SHP77 treated with DMSO at 0.1 percent for 48 hours (cell line): ENCODE data around the gene MYO1C.
"Not testable (repeated sequence)": the region's sequence is repeated elsewhere in the genome, so short reads cannot be mapped to it uniquely, and the experiment has no call there.

Experiments
- DNase-seq: peaks from one replicate; lab custom pipeline; 2025; lab: John Stamatoyannopoulos, UW

Gene MYO1C

DNA sequence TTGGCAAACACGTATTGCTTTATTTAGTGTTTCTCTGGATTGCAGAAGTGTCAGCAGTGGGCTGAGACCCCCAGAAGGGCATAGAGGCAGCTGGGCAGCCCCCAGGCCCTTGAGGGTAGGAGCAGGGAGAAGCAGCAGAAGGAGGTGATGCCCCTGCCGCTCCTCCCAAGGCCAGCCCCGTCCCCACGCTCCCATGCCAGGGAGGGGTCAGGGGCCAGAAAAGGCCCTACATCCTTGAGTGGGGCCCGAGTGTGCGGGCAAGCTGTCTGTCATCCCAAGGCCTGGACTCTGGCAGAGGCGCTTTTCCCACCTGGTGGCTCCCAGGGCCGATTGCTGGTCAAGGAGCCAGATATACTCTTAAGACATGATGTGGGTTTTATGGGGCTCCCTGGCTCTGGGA lies 28.3 kb downstream of the MYO1C start:
- DNase-seq: no peak

DNA sequence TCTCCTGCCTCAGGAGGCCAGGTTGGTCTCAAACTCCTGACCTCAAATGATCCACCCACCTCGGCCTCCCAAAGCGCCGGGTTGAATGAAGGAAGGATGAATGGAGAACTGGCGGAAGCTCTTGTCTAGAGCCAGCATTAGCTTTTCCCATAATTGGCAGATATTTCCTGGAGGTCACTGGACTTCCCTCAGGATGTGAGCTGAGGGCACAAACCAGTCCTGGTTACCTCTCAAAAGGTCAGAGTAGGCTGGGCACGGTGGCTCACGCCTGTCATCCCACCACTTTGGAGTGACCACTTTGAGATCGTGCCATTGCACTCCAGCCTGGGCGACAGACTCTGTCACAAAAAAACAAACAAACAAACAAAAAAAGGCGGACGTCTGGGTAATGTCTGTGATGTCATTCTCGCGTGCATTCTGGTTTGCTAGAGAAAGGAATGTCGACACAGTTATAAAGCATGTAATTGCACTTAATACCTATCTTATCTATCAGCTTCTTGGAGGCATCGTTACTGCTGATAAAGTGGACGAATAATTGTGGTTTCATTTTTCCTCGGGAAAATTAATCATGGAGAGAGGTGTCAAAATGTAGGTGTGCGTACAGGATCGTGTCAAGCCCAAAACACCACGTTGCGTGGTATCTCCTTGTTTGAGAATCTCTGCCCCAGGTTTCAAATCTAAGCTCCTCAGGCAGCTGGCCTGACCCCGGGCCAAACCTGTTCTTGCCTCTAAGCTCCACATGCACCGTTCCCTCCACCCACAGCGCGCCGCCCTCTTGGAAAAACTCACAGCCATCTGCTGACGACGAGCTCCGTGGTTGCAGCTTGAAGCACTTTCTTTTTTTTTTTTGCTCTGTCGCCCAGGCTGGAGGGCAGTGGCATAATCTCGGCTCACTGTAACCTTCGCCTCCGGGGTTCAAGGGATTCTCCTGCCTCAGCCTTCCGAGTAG lies 30.0 kb downstream of the MYO1C start:
- peak; percentile 22 for DNase-seq

DNA sequence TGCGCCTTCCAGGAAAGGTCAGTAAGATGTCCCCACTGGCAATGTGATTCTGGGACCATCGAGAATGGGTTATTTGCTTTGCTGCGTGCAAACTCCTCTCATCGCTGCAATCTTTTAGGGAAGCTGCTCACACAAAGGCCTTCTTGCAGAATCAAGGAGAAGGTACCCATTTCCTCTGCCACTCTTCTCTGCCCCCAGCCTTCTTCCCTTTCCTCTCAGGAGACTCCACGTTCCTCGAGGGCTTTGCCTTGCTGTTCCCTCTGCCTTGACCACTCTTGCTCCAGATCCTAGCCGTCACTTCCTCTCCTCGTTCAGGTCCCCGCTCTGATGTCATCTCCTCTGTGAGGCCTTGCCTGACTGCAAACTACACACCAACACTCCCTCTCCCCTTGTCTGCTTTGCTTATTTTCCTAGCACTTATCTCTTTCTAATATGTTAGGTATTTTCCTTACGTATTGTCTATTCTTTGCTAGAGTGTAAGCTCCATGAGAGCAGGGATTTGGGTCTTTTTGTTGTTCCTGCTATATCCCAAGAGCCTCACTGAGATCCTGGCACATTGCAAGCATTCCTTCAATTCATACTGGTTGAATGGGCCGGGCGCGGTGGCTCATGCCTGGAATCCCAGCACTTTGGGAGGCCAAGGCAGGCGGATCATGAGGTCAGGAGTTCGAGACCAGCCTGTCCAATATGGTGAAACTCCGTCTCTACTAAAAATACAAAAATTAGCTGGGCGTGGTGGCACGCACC lies 31.1 kb downstream of the MYO1C start:
- no peak for DNase-seq

DNA sequence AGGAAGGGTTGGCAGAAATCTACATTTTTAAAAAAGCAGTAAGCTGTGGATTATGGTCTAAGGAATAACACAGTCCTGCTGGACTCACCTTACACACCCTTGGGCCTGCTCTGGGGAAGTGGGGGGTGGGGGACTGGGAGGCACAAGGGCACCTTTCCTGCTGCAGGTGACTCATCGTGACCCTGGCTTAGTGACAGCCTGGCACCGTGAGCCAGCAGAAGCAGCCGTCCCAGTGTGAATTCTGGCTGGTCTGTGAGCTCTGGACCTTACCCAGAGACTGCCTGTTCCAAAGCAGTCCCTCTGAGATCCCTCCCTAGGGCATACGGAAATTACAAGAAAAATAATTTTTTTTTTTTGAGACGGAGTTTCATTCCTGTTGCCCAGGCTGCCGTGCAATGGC lies 32.3 kb downstream of the MYO1C start:
- no peak for DNase-seq

DNA sequence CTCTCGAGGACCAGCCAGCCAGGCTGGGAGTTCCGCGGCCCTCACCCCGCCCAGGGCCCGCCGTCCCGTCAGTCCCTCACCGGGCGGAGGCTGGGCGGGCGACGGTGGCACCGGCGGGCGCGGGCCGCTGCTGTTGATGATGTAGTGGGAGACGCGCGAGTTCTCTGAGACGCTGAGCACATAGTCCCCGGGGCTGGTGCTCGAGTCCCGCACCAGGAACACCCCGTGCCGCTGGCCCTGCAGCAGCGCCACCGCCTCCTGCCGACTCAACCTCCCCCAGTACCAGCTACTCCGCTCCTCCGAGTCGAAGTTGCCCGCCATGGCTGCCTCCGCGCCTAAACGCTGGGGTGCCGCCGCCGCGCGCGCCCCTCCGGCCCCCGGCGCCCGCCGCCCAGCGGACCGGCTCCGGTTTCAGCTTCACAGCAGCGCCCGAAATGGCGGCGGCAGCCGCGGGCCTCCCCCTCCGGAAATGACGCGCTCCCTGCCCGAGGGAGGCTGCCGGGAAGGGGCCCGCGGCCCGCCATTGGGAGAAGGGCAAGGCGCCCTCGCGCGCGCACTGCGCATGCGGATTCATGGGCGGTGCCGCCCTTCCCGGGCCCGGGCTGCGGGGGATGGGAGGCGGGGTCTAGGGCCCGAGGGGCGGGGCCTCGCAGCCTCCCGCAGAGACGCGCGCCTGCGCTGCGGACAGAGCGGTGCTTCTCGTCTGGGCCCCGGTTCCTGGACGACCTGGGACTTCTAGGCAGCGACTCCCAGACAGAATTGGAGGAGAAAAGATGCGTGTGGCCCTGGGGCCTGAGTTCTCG lies 36.5 kb downstream of the MYO1C start, which contains the start of gene CRK:
TSS of gene CRK (minus strand) at position 436 of the 803 bp plus-strand sequence. CDS start at position 321, 115 bp downstream.
- DNase-seq: peak; percentile 87

DNA sequence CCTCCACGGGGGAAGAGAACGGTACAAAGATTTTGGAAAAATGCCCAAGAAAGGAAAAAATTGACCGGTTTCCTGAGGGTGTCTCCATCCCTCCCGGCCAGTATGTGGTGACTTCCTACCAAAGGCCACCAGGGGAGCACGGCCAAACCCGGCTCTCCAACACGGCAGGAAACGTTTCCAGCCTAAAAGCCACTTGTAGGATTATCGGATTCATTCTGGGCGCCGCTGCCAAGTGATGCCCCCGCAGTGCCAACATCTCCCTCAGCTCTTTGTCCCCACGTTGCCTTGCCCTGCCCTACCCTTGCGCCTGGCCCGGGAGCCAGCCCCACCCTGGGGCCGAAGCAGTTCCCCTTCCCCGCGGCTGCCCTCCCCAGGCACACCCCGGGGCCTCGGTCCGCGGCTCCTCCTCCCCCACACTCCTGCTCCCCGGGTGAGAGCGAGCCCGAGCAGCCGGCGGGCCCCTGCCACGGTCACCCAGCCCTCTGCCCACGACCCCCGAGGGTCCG lies 37.1 kb downstream of the MYO1C start:
- DNase-seq: peak; percentile 51

DNA sequence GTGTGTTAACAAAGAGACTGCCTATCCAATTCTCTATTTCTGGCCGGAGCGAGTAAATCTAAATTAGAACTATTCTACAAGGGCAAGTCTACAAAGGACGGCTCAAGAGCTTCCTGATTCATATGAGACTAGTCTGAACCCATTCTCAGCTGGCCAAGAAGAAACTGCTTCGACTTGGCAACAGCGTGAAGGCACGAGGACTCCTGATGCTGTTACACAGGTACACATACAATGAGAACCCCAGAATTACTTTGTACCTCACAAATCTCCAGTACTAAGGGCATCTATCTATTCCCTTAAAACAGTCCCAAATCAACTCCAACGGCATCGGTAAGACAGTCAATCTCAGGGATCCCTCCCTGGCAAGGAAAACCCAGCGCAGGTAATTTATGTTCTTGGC lies 37.9 kb downstream of the MYO1C start:
- no peak for DNase-seq

DNA sequence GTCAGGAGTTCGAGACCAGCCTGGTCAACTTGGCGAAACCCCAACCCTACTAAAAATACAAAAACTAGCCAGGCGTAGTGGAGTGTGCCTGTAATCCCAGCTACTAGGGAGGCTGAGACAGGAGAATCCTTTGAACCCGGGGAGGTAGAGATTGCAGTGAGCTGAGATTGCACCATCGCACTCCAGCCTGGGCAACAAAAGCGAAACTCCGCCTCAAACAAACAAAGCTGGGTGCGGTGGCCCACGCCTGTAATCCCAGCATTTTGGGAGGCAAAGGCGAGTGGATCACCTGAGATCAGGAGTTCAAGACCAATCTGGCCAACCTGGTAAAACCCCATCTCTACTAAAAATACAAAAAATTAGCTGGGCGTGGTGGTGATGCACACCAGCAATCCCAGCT lies 38.8 kb downstream of the MYO1C start:
- not testable (repeated sequence) for DNase-seq

DNA sequence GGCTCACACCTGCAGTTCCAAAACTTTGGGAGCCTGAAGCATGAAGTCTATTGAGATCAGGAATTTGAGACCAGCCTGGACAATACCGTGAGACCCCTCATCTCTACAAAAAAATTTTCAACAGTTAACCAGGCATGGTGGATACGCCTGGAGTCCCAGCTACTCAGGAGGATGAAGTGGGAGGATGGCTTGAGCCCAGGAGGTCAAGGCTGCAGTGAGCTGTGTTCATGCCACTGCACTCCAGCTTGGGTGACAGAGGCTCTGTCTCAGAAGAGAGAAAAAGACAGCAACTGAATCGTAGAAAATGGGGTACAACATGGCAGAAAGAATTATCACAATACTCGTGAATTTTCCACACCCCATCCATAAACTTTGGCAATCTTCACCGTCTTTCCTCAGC lies 39.6 kb downstream of the MYO1C start:
- no peak for DNase-seq

DNA sequence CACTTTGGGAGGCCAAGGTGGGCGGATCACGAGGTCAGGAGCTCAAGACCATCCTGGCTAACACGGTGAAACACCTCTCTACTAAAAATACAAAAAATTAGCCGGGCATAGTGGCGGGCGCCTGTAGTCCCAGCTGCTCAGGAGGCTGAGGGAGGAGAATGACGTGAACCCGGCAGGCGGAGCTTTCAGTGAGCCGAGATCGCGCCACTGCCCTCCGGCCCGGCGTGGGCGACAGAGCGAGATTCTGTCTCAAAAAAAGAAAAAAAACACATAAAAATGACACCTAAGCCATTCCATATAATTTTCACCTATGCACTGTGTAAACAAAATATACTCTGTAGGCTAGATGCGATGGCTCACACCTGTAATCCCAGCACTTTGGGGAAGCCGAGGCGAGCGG lies 42.2 kb downstream of the MYO1C start:
- DNase-seq: not testable (repeated sequence)

DNA sequence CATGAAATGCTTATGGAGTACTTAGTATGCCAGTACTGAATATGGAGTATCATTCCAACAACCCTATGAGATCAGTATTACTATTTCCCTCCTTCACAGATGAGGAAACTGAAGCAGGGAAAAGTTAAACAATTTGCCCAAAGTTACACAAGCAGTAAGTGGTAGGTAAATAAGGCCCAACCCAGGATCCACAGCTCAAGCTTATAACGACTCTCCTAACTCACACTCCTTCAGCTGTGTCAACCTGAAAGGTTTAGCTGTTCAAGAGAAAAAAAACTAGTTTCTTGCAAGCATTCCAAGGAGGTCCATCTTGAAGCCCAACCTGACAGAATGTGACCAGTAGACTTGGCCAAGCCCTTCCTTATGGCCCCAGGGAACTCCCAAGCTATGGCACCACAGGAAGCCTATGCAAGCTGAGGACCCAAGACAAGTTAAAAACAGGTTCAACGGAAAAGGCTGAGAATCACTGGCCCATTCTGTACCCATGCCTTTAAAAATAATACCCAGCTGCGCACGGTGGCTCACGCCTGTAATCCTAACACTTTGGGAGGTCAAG lies 43.0 kb downstream of the MYO1C start:
- DNase-seq: no peak

DNA sequence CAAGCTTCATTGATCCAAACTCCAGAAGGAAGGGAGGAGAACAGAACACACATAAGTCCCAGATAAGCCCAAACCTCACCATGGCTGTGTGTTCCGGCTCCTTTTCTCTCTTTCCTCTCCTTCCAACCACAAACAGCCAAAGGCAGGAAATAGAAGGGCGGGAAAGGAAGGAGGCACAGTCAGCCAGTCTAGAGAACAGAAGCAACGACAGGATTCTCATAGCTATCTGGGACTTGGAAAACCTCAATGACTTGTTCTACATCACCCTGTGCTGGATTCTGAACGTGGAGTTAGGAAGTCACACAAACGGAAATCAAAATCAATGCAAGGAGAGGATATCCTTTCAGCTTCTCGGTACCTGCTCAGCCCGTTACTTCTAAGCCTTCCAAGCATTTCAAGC lies 45.4 kb downstream of the MYO1C start:
- no peak for DNase-seq

DNA sequence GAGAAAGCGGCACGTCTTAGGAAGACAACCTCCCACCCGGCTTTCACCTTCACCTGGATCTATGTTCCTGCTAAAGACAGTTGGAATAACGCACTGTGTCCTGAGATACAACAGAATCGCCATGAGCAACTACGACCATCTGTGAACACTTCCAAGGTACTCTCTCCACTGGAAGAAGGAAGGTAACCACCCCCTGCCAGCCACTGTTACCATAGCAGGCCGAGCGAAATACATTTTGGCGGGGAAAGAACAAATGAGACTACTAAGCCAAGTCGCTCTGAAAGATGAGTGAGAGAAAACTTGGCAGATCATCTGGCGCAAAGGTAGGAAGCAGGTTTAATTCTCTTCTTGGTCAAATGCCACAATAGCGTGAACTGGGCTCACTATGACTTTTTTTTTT lies 46.3 kb downstream of the MYO1C start:
- no peak for DNase-seq

DNA sequence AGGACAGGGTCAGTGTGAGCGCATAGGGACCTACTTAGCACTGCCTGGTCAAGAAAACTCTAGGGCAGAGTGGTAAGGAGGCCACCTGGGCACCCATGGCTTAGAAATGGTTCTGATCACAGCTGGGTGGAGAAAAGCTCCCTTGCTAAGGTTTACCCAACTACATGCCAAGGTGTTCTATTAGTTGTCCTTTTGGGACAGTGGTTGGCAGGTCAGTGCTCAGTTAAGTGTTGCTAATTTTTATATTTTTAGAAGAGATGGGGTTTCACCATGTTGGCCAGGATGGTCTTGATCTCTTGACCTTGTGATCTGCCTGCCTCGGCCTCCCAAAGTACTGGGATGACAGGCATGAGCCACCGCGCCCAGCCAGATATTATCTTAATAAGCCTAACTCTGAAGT lies 46.8 kb downstream of the MYO1C start:
- DNase-seq: not testable (repeated sequence)

DNA sequence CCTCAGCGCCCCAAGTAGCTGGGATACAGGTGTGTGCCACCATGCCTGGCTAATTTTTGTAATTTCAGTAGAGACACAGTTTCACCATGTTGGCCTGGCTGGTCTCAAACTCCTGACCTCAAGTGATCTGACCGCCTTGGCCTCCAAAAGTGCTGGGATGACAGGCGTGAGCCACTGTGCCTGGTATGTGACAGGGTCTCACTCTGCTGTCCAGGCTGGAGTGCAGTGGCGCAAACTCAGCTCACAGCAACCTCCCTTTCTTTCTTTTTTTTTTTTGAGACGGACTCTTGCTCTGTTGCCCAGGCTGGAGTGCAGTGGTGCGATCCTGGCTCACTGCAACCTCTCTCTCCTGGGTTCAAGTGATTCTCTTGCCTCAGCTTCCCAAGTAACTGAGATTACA lies 49.8 kb downstream of the MYO1C start:
- not testable (repeated sequence) for DNase-seq

DNA sequence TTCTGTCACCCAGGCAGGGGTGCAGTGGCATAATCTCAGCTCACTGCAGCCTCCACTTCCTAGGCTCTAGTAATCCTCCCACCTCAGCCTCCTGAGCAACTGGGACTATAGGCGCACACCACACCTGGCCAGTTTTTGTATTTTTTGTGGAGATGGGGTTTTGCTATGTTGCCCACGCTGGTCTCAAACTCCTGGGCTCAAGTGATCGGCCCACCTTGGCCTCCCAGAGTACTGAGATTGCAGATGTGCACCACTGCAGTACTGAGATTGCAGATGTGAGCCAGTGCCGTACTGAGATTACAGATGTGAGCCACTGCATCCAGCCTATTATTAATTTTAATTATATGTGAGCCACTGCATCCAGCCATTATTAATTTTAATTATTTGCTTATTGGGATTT lies 50.3 kb downstream of the MYO1C start:
- DNase-seq: no peak

DNA sequence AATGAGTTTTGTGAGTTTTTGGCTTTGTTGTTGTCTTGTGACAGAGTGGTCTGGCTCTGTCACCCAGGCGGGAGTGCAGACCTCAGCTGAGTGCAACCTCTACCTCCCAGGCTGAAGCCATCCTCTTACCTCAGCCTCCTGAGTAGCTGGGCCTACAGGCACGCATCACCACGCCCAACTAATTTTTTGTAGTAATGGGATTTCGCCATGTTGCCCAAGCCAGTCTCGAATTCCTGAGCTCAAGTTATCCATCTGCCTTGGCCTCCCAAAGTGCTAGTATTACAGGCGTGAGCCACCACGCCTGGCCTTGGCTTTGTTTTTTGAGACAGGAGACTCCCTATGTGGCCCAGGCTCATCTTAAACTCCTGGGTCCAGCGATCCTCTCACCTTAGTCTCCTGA lies 51.6 kb downstream of the MYO1C start:
- DNase-seq: no peak

DNA sequence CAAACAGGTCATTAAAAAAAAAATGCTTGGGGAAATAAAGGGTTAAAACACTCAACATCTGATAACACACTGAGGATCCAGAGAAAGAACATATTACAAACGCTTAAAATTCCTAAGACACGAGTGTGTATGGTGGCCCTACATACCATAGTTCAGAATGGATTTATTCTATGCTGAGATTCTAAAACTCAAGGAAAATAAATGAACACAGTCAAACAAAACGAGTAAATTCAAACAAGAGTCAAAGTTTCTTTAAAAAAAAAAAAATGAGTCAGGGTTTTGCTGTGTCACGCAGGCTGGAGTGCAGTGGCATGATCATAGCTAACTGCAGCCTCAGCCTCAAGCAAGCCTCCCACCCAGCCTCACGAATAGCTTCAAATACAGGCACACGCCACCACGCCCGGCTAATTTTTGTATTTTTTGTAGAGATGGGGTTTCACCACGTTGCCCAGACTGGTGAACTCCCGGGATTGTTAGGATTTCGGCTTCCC lies 53.8 kb downstream of the MYO1C start:
- no peak for DNase-seq

DNA sequence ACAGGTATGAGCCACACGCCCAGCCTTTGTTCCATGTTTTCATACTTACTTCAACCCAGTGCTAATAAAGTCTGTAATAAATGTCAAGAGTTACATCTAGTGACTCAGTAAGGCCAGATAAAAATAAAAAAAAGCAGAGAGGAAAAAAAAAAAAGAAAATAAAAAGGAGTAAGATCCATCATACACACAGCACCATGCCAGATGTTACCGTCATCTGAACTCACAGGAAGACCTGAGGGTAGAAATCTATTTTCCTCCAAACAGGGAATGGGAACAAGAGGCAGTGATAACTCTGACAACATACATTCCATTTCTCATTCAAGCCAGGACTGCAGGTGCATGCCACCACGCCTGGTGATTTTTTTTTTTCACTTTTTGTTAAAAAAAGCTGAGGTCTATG lies 57.2 kb downstream of the MYO1C start:
- no peak for DNase-seq

DNA sequence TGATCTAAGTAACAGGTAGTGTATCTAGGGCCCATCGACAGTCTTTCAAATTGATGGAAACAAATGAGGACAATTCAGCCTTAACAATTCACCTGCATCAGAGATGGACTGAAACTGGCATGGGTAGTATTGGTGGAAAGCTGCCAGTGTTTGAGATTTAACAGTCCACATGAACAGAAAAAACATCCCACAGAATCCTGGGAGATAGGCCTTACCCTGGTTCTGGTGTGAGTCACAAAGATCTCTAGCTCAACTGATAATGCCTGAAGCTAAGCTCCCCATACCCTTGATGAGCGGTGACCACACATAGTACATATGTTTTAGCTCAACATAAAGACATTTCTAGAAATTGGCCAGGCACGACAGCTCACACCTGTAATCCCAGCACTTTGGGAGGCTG lies 58.3 kb downstream of the MYO1C start:
- DNase-seq: no peak

DNA sequence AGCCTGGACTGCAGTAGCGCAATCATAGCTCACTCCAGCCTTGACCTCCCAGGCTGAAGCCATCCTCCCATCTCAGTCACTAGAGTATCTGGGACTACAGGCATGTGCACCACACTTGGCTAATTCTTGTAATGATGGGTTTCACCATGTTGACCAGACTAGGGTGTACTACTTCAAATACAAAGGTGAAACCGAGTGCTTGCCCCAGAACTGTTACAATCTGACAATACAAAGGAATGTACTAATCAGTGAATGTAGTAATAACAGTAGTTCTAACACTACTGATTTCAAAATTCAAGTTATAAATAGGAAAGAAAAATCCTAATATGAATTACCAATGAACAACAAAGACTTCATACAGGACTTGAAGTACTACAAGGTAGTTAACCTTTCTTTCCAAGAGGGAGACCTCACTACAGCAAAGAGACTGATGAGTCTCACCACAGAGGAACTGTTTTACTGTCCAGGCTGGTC lies 60.8 kb downstream of the MYO1C start:
- DNase-seq: no peak
